Omental fat pad (tissue), 4 donors: ENCODE measurements around the gene PSMD8. TPM values are rescaled to one million over a fixed set of nuclear protein-coding genes. Genes with fewer than 3 reads are reported as not detected.

ENCODE experiments used
- ATAC-seq: fragments of 150-250 bp; one replicate; pipeline ENCODE4 v1.9.1; 2016; ENCODE audit warnings: mild to moderate bottlenecking, moderate library complexity; ENCODE audit not compliant: low FRiP score
- DNase-seq: peaks from one replicate; pipeline ENCODE4 v3.0.0-alpha.2; 2019; ENCODE audit warnings: low spot score
- total RNA-seq, 4 donors: library from RNA; depleted of rRNA; stranded (reverse); fragments of >200 nt; gene quantifications; one replicate each; pipeline ENCODE4 v1.1.0, GENCODE V29; 2016
- TF ChIP-seq, protein P1 (sequence below), 3 donors: fragments of 450-650 bp; IDR thresholded peaks; one replicate each; pipeline ENCODE4 v1.5.1; 2016 to 2017; ENCODE audit warnings: antibody characterized with exemption in 3 of 3, mild to moderate bottlenecking in 3 of 3, moderate library complexity in 2 of 3

Gene PSMD8
- total RNA-seq, 4 donors from 2014 or later, result 177 to 505 (median 425) TPM

DNA sequence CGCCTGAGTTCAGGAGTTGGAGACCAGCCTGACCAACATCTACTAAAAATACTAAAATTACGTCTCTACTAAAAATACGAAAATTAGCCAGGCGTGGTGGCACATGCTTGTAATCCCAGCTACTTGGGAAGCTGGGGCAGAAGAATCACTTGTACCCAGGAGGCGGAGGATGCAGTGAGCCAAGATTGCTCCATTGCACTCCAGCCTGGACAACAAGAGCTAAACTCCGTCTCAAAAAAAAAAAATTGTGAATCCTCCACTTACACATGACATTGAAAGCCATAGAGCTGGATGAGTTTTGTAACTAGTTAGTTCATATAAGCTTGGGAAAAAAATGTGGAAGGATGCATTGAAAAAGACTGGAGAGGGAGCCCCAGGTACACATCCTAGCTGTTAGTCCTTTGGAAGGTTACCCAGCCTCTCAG, 452 bp upstream of the PSMD8 start:
- TF ChIP-seq, protein P1, sequence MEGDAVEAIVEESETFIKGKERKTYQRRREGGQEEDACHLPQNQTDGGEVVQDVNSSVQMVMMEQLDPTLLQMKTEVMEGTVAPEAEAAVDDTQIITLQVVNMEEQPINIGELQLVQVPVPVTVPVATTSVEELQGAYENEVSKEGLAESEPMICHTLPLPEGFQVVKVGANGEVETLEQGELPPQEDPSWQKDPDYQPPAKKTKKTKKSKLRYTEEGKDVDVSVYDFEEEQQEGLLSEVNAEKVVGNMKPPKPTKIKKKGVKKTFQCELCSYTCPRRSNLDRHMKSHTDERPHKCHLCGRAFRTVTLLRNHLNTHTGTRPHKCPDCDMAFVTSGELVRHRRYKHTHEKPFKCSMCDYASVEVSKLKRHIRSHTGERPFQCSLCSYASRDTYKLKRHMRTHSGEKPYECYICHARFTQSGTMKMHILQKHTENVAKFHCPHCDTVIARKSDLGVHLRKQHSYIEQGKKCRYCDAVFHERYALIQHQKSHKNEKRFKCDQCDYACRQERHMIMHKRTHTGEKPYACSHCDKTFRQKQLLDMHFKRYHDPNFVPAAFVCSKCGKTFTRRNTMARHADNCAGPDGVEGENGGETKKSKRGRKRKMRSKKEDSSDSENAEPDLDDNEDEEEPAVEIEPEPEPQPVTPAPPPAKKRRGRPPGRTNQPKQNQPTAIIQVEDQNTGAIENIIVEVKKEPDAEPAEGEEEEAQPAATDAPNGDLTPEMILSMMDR (IDR thresholded peaks at IDR 0.05), result no peak
- ATAC-seq (no peak), DNase-seq (no peak)

DNA sequence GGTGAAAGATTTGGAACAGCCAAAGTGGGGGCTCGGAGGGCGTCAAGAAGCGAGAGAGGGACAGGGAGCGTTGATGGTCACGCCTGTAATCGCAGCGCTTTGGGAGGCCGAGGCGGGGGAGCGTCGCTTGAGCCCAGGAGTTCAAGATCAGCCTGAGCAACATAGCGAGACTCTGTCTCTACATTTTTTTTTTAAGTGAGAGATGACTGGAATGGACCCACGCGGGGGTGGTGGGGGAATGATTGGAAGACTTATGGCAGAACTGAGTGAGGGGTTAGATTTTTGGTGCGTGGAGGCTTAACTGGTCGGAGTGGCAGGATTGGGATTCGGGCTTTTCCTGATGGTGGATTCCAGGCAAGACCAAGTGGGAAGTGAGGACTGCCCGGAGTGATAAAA, 725 bp downstream of the PSMD8 start:
- TF ChIP-seq, protein P1 (IDR thresholded peaks at IDR 0.05), result no peak
- DNase-seq (no peak), ATAC-seq (no peak)

DNA sequence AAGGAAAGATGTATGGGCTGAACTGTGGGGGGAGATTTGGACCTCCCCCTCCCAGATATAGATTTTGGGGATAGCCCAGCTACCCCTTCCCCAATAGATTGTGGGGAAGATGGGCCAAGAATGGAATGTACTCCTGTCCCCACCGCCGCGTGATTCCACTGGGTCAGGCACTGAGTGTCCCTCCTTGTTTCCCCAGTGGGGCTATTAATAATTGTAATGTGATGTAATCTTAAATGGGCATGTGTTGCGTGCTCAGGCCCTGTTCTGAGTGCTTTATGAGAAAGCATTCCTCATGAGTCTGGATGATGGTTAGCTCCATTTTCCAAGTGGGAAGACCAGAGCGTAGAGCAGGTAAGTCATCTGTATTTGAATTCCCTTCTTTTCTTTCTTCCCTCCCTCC, 1.4 kb downstream of the PSMD8 start:
- TF ChIP-seq, protein P1 (IDR thresholded peaks at IDR 0.05), result no peak
- no peak for ATAC-seq
- no peak for DNase-seq

DNA sequence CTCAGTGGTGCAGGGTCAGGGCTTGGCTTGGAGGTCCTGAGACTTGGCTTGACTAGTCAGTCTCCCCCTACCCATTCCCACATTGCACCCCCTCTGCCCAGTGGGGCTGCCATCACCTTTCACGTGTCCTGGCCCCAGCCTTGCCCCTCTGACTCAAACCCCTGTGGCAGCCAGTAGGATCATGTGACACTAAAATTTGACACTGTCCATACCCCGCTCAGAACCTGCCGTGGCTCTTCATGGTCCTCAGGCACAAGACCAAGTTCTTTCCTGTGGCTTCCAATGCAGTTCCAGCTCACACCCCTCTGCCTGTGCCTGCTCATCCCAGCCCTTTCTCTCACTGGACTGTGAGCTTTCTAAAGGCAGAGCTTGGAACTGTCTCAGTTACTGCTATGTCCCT, 2.2 kb downstream of the PSMD8 start:
- DNase-seq (no peak), ATAC-seq (no peak)
- TF ChIP-seq, protein P1 (IDR thresholded peaks at IDR 0.05), result no peak

DNA sequence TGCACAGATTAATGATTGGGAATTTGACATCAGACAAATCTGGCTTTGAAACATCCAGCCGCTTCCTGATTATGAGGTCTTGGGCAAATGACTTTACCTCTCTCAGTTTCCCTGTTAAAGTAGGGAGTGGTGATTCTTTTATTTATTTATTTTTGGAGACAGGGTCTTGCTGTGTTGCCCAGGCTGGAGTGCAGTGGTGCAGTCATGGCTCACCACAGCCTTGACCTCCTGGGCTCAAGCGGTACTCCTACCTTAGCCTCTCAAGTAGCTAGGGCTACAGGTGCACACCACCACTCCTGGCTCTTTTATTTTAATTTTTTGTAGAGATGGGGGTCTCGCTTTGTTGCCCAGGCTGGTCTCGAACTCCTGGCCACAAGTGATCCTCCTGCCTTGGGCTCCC, 2.7 kb downstream of the PSMD8 start:
- TF ChIP-seq, protein P1 (IDR thresholded peaks at IDR 0.05), result no peak
- ATAC-seq, result no peak
- no peak for DNase-seq

DNA sequence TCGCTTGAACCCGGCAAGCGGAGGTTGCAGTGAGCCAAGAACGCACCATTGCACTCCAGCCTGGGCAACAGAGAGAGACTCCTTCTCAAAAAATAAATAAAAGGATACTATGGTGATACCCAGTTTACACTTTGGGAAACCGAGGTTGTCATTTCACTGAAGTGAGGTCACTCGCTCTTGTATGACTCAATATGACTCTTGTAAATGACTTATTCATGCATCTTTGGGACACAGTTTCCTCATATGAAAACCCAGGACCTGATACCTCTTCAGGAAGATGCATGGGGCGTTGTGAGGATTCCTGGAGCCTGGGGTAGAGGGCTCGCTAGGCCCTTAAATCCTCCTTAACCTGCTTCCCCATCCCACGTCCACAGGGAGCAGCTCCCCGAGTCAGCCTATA, 4.5 kb downstream of the PSMD8 start:
- ATAC-seq, result no peak
- DNase-seq, result no peak
- TF ChIP-seq, protein P1 (IDR thresholded peaks at IDR 0.05), result no peak

DNA sequence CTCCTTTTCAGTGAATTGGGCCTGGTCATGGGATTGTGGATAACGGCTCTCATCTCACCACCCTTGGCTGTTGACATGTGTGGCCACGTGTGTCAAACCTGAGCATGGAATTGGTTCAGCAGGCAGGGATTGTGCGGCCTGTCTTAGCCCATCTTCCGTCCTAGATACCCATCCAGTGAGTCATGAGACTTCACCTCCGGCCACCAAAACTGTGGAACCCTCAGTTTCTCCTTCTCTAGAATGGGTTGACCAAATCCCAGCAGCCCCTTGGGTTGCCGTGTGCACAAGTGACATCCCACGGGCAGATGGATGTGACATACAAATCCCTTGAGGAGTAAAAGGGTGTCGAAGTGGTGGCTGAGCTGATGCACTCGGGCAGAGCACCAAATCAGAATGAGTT, 6.8 kb downstream of the PSMD8 start:
- TF ChIP-seq, protein P1 (IDR thresholded peaks at IDR 0.05), result no peak
- DNase-seq (no peak), ATAC-seq (no peak)
